Panc1 (cell line): ENCODE results near the gene PC. TPM values are rescaled to one million over a fixed set of nuclear protein-coding genes. Genes with fewer than 3 reads are reported as not detected.

ENCODE experiments used
- ATAC-seq: fragments of 200-7000 bp; cut with Tn5 transposase; 2 replicates; pipeline ENCODE4 v1.9.1; 2020; ENCODE audit warnings: mild to moderate bottlenecking, moderate library complexity
- BruUV-seq: library from RNA; stranded (reverse); fragments of 400-500 nt; replicated peaks from 2 replicates; lab custom pipeline; 2021; lab: Mats Ljungman, UMichigan
- CTCF ChIA-PET: fragments of 300-600 bp; sonication (Branson Sonifier 250); formaldehyde crosslinking; loops from one replicate; lab custom pipeline; 2022; ENCODE audit warnings: antibody characterized with exemption; lab: Charles Lee
- POLR2A ChIA-PET: fragments of 300-600 bp; sonication (Branson Sonifier 250); formaldehyde crosslinking; loops from one replicate; lab custom pipeline; 2022; ENCODE audit warnings: antibody characterized with exemption; lab: Charles Lee
- DNase-seq: peaks from one replicate; pipeline ENCODE4 v3.0.0-alpha.2; 2010; ENCODE audit warnings: low read depth, low spot score
- H3K27ac ChIP-seq: 2 replicates; pipeline ENCODE4 v1.5.1; 2011; ENCODE audit warnings: mild to moderate bottlenecking, low read length, inconsistent platforms
- H3K27me3 ChIP-seq: fragments of 200-500 bp; sonication (Bioruptor generic); 2 replicates; pipeline ENCODE4 v1.6.0; 2014; ENCODE audit warnings: low read length, inconsistent platforms; ENCODE audit not compliant: control insufficient read depth, insufficient read depth
- H3K36me3 ChIP-seq: fragments of 200-500 bp; sonication (Bioruptor generic); 2 replicates; pipeline ENCODE4 v1.5.1; 2014; ENCODE audit warnings: inconsistent platforms, mild to moderate bottlenecking, low read length, moderate library complexity; ENCODE audit not compliant: control insufficient read depth, insufficient read depth
- H3K4me1 ChIP-seq: 2 replicates; pipeline ENCODE4 v1.5.1; 2011; ENCODE audit warnings: inconsistent platforms, mild to moderate bottlenecking, low read length, moderate library complexity; ENCODE audit not compliant: control insufficient read depth, insufficient read depth
- H3K4me3 ChIP-seq, 2 experiments: 2 replicates each; pipeline ENCODE4 v1.5.1; 2011 to 2012; ENCODE audit warnings: low read depth in 2 of 2, low read length in 2 of 2, mild to moderate bottlenecking in 2 of 2, inconsistent platforms in 1 of 2, moderate library complexity in 1 of 2
- H3K9me3 ChIP-seq: fragments of 200-500 bp; sonication (Bioruptor generic); 2 replicates; pipeline ENCODE4 v1.5.1; 2014; ENCODE audit warnings: low read depth, mild to moderate bottlenecking, inconsistent platforms, low read length, moderate library complexity; ENCODE audit not compliant: control insufficient read depth, insufficient read depth
- POLR2AphosphoS5 ChIP-seq: IDR thresholded peaks from 2 replicates; pipeline ENCODE4 v1.6.1; 2012; ENCODE audit warnings: mild to moderate bottlenecking, low read depth, low read length, moderate library complexity
- SIN3A ChIP-seq: IDR thresholded peaks from 2 replicates; pipeline ENCODE4 v1.6.1; 2012; ENCODE audit warnings: low read depth, mild to moderate bottlenecking, low read length, moderate library complexity, borderline replicate concordance; ENCODE audit not compliant: insufficient read depth
- TCF7L2 ChIP-seq: IDR thresholded peaks from 2 replicates; pipeline ENCODE4 v1.6.1; 2011; ENCODE audit warnings: mild to moderate bottlenecking, low read depth, low read length, inconsistent platforms
- in situ Hi-C: cut with HindIII; loops from 2 replicates; pipeline ENCODE4 v1.10.0; 2016; ENCODE audit warnings: low sequenced_read_pairs, low pct_unique_long_range_greater_than_20kb
- intact Hi-C: fragments of 100-400 bp; cut with micrococcal nuclease; formaldehyde crosslinking; loops from one replicate; pipeline ENCODE4 v1.10.0; 2022; ENCODE audit not compliant: unreplicated experiment
- total RNA-seq: library from RNA; stranded (reverse); gene quantifications from one replicate; pipeline ENCODE4 v1.2.1, GENCODE V29; 2021; ENCODE audit not compliant: unreplicated experiment
- TF ChIP-seq, protein P1 (sequence below): fragments of 450-650 bp; IDR thresholded peaks from 2 replicates; pipeline ENCODE4 v1.5.1; 2017; ENCODE audit warnings: mild to moderate bottlenecking
- TF ChIP-seq, protein P2 (sequence below), 2 experiments: IDR thresholded peaks; 2 replicates each; pipeline ENCODE4 v1.6.1; 2011 to 2012; ENCODE audit warnings: low read depth in 2 of 2, control low read depth in 1 of 2, low read length in 1 of 2, mild to moderate bottlenecking in 1 of 2, moderate library complexity in 1 of 2; ENCODE audit not compliant: insufficient read depth in 1 of 2

Gene PC
- total RNA-seq, 1 experiment from 2014 or later, result 12.8 TPM

DNA sequence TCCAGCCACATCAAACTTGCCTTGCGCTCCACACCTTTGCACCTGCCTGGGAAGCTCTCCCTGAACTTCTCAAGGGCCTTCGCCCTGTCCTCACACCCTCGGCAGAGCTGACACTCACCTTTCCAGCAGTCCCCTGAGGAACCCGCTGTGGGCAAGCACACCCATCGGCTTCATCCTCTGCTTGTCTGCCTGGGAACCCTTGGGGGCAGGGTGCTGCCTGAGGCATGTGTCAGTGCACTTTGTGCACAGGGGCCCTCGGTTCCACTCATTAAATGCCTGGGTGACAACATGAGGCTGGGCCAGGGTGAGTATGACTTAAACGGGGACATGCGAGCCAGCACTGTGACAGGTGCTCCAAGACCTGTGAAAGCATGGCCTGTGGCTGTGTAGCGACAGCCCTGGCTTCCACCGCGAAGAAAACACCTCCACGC lies 103.9 kb downstream of the PC start:
- Histone ChIP-seq H3K4me1 (peaks cover 17% of the 10 kb centered on the region), H3K36me3 (no peaks in the 10 kb centered on the region), H3K9me3 (no peaks in the 10 kb centered on the region), H3K27me3 (no peaks in the 10 kb centered on the region), H3K27ac (no peak overlapping the region; the same call in 1 of the 2 replicates), H3K4me3 (no peak overlapping the region)
- TF ChIP-seq POLR2AphosphoS5 (no peak), TCF7L2 (no peak), SIN3A (no peak)
- TF ChIP-seq, protein P1, sequence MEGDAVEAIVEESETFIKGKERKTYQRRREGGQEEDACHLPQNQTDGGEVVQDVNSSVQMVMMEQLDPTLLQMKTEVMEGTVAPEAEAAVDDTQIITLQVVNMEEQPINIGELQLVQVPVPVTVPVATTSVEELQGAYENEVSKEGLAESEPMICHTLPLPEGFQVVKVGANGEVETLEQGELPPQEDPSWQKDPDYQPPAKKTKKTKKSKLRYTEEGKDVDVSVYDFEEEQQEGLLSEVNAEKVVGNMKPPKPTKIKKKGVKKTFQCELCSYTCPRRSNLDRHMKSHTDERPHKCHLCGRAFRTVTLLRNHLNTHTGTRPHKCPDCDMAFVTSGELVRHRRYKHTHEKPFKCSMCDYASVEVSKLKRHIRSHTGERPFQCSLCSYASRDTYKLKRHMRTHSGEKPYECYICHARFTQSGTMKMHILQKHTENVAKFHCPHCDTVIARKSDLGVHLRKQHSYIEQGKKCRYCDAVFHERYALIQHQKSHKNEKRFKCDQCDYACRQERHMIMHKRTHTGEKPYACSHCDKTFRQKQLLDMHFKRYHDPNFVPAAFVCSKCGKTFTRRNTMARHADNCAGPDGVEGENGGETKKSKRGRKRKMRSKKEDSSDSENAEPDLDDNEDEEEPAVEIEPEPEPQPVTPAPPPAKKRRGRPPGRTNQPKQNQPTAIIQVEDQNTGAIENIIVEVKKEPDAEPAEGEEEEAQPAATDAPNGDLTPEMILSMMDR, result no peak
- TF ChIP-seq, protein P2, sequence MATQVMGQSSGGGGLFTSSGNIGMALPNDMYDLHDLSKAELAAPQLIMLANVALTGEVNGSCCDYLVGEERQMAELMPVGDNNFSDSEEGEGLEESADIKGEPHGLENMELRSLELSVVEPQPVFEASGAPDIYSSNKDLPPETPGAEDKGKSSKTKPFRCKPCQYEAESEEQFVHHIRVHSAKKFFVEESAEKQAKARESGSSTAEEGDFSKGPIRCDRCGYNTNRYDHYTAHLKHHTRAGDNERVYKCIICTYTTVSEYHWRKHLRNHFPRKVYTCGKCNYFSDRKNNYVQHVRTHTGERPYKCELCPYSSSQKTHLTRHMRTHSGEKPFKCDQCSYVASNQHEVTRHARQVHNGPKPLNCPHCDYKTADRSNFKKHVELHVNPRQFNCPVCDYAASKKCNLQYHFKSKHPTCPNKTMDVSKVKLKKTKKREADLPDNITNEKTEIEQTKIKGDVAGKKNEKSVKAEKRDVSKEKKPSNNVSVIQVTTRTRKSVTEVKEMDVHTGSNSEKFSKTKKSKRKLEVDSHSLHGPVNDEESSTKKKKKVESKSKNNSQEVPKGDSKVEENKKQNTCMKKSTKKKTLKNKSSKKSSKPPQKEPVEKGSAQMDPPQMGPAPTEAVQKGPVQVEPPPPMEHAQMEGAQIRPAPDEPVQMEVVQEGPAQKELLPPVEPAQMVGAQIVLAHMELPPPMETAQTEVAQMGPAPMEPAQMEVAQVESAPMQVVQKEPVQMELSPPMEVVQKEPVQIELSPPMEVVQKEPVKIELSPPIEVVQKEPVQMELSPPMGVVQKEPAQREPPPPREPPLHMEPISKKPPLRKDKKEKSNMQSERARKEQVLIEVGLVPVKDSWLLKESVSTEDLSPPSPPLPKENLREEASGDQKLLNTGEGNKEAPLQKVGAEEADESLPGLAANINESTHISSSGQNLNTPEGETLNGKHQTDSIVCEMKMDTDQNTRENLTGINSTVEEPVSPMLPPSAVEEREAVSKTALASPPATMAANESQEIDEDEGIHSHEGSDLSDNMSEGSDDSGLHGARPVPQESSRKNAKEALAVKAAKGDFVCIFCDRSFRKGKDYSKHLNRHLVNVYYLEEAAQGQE (IDR thresholded peaks at IDR 0.05; ENCODE audit: insufficient read depth in 1 of 2, low read depth in 2 of 2, low read length in 1 of 2), result no peak
- intact Hi-C loops (no loop called here), in situ Hi-C loops (no loop called here)
- CTCF ChIA-PET, result no interaction called here
- ATAC-seq (no peak), DNase-seq (no peak)
- no TSS peak for BruUV-seq
- POLR2A ChIA-PET, result interaction anchor here (0.6 kb wide), 2 partner anchors 219 to 387 kb away, joined by 3 to 5 read pairs; partner anchors contain the start of gene PELI3

DNA sequence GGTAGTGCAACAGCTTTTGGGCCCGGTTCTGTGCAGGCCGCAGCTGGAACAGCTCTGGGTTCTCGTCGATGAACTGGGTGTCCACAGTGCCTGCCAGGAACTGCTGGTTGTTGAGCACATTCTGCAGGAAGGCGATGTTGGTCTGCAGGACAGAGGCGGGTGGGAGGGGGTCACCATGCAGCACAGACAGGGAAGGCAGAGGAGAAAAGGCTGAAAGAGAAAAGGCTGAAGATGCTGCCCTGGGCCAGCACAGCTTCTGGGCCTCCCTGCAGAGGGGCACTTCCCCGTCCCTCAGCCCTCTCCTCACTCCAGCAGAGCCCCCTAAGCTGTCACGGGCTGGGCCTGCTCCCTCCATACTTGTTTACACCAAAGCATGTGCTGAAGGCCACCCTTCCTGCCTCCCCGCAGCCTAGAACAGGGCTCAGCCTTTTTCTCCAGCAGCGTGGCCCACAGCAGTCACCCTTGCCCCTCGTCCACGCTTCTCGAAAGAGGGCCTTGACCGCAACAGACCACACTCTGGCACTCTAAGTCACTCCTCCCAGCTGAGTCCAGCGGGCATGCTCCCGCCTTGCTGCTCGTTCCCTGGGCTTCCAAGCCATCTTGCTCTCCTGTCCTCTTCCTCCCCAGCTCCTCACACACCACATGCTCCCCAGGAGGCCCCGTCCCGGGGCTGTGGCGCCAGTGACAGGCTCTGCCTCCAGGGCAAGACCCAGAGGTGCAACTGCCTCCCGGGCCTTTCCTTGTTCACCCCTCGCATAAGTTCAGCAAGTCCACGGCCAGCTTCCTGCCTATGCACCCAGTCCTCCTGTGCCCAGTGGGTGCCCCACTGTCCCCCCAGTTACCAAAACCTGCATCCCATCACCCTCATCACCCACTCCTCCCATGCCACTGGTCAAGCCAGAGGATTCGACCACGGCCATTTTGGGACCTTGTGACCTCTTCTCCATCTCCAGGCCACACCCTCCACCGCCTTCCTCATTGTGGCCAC lies 104.6 kb downstream of the PC start:
- no peak for DNase-seq

More for the DNA sequence above, 104.6 kb downstream of the PC start:
- Histone ChIP-seq H3K4me1 (peaks cover 10% of the 10 kb centered on the region), H3K4me3 (no peak overlapping the region), H3K9me3 (no peaks in the 10 kb centered on the region), H3K27me3 (no peaks in the 10 kb centered on the region), H3K36me3 (no peaks in the 10 kb centered on the region), H3K27ac (no peak overlapping the region)
- no peak for ATAC-seq
- BruUV-seq, result no TSS peak
- ChIA-PET POLR2A (interaction anchor here (0.6 kb wide), 2 partner anchors 220 to 387 kb away, joined by 3 to 5 read pairs; partner anchors contain the start of gene PELI3), CTCF (interaction anchor here (0.5 kb wide), 1 partner anchor 194 kb away, joined by 3 read pairs; no protein-coding TSS in a partner anchor)
- in situ Hi-C loops (no loop called here), intact Hi-C loops (no loop called here)
- TF ChIP-seq POLR2AphosphoS5 (no peak), SIN3A (no peak), TCF7L2 (no peak)
- TF ChIP-seq, protein P1, result no peak
- TF ChIP-seq, protein P2 (IDR thresholded peaks at IDR 0.05; ENCODE audit: insufficient read depth in 1 of 2, low read depth in 2 of 2, low read length in 1 of 2), result no peak
